HG03135 (cell line): ENCODE results near the gene TBCD.

Source experiments
- ATAC-seq: cut with Tn5 transposase; IDR thresholded peaks from one replicate; pipeline ENCODE4 v1.9.1; 2021; ENCODE audit warnings: mild to moderate bottlenecking, moderate library complexity; ENCODE audit not compliant: unreplicated experiment

The TBCD gene

GRCh38 chr17:82831041-82831817, 79.4 kb downstream of the TBCD start:
- no peak for ATAC-seq

- no peak for ATAC-seq
These were observed 79.9 kb downstream of the TBCD start for GRCh38 chr17:82831818-82832200.

GRCh38 chr17:82832411-82832810, 80.5 kb downstream of the TBCD start:
- no peak for ATAC-seq

- no peak for ATAC-seq
These were observed 81.1 kb downstream of the TBCD start for GRCh38 chr17:82832881-82833475.

DNA sequence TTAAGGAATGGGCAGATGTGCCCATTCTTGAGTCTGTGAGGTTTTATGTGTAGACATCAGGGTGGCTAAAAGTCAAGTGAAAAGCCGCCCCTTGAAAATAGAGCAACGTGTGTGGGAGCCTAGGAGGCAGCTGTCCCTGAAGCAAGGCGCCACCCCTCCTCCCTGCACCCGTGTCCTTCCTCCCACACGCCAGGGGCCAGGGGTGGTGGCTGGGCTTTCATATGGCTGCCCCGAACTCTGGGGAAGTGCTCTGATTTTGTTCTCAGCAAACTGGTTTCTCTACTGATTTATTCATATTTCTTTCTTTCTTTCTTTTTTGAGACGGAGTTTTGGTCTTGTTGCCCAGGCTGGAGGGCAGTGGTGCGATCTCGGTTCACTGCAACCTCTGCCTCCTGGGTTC, 83.3 kb downstream of the TBCD start:
- ATAC-seq = no peak

GRCh38 chr17:82835766-82836512, 84.1 kb downstream of the TBCD start:
- ATAC-seq = no peak

DNA sequence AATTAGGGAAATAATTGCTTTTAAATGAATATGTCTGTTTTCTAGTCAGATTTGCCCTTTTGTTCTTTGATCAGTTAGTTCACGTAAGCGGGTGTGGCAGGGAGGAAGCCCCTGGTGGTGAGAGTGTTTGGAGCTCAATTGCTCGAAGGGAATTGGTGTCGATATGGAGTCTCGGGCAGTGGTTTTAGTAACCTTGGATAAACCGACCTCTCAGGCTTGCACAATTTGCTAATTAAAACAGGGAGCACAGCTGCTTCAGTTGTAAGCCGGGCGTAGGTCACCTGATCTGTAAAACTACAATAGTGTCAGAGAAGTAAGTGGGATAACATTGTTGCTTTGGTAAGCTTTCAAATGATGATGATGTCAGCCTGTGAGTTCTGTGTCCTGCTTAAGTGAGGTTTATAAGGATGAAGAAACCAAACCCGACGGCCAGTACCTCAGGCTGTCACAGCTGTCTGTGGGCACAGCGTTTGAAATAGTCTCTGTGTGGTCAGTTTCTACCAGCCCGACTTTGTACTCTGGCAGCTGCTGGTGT, 85.0 kb downstream of the TBCD start:
- no peak for ATAC-seq

DNA sequence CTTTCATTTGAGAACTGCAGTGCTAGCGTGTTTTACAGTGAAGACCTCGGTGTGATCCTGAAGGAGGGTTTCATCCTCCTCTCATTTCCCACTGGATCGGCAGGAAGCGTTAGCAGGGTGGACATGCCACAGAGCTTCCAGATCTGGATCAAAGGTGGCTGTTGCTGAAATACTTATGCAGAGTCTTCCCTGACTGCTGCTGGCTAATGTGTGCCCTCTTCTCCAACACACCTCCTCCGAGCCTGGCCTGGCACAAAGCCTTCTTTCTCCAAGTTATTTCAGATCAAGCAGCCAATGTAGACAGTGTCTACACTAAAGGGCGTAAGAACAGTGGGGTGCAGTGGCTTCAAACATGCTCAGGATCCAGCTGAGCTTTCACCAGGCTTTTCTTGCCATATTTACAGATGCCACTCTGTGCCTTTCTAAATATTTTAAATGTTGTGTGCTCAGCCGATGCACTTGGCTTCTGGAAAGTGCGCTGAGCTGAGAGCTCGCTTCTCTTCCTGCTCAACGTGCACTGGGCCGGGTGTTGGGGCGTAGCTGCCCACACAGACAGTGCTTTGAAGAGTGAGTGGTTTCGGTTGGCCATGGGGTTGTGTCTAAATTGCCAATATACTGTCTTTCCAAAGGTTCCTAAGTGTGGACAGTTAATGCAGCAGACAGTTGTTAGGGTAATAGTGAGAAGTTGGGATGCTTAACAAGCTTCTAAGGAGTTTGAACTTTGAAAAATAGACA, 85.9 kb downstream of the TBCD start:
- no peak for ATAC-seq

DNA sequence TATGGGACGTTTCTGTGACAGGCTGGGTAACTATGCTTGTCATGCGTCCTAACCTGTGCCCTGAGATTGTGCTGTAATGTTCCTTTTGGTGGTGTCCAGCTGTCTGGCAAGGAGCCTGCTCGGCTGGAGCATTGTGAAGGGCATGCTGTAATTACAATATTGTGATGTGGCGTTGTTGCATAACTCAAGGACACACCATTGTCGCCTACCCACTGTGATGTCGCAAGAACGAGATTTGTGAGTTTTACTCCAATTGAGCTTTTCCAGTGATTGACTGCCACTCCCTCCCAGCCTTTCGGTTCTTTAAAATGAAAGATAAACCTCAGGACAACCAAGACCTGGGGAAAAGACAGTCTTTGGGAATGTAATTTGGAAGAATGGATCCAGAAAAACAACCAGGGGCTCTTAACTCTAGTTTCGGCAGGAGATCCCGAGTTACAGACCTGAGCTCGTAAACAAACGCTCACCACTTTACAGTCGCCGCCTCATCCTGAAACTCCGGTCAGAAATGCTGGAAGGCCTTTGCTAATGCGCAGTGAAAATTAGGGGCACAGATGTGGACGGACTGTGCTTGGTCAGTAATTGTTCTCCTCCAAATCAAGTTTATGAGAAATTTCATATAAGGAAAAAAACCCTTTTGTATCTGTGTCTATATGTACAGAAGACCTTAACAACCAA, 86.7 kb downstream of the TBCD start:
- no peak for ATAC-seq

DNA sequence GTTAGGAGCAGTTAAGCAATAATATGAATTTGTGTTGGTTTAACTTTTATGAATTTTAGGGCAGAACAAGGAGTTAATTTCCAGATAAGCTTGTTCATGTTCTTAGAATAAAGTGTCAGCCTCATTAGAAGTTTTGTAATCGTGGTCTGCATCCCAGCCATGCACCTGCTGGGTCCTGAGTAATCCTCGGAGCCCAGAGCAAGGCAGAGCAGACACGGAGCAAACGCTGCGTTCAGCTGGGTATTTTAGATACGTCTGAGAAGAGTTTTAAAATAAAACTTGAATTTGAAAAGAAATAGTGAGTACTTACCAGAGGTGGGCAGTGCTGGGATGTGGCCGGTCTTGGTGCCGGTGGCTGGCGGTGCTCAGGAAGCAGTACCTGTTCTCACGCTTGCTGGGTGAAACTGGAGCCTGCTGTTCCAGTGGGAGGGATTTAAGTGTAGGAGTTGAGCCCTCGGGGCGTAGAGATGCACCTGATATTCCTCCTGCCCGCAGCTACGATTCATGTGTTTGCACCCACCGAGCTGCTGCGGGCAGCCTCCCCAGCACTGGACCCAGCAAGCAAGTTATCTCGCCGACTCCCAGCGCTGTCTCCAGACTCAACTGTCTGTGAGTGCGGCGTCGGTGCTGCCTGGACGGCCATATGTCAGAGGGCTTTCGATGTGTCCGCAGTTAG, 87.9 kb downstream of the TBCD start, which contains the start of gene ZNF750:
Gene ZNF750, minus strand, starts transcription at position 406 of the 676 bp plus-strand sequence. CDS start 7,568 bp downstream, outside the sequence.
- ATAC-seq = no peak

DNA sequence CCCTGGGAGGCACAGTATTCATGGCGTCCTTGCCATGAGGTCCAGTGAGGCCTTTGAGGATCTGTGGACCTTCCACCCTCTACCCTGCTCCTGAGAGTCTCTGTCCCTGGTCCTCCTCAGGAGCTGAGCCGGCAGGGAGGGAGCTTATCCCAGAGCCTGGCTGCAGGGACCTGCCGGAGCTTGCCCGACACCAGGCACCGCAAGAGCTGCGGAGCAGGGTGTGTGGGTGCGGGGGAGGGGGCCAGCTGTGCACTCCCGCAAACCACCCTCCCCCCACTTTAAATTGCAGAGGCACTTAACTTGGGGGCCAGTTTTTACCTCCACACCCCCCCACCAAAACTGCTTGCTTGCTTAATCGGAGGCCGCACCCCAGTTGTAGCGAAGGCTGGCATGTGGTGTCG, 88.6 kb downstream of the TBCD start:
- ATAC-seq = no peak

GRCh38 chr17:82841921-82842596, 90.2 kb downstream of the TBCD start:
- ATAC-seq = no peak

GRCh38 chr17:82843904-82844680, 92.2 kb downstream of the TBCD start:
- no peak for ATAC-seq

GRCh38 chr17:82844796-82845162, 92.9 kb downstream of the TBCD start:
- ATAC-seq = no peak

DNA sequence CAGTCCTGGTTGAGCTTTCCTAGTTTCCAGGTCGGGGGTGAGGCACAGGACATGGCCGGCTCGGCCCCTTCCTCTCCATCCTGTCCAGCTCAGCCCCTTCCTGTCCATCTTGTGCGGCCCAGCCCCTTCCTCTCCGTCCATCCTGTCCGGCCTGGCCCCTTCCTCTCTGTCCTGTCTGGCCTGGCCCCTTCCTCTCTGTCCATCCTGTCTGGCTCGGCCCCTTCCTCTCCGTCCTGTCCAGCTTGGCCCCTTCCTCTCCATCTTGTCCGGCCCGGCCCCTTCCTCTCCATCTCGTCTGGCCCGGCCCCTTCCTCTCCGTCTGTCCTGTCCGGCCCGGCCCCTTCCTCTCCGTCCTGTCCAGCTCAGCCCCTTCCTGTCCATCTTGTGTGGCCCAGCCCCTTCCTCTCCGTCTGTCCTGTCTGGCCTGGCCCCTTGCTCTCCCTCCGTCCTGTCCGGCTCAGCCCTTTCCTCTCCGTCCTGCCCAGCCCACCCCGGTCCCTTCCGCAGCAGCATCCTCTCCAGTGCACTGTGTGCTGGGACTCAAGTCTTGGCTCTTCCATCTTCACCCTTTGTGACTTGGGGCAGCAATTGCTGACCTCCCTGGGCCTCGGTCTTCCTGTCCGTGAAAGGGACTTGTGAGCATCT, 93.4 kb downstream of the TBCD start:
- no peak for ATAC-seq

GRCh38 chr17:82846061-82846691, 94.3 kb downstream of the TBCD start:
- ATAC-seq = no peak

GRCh38 chr17:82848022-82848592, 96.2 kb downstream of the TBCD start:
- ATAC-seq = no peak
